Measurements from ENCODE around the gene CFAP61. TPM values are rescaled to one million over a fixed set of nuclear protein-coding genes. Genes with fewer than 3 reads are reported as not detected.

The CFAP61 gene
- polyA plus RNA-seq, 1 experiment, result not detected

- ChIA-PET CTCF (no interaction called here), POLR2A (no interaction called here)
- no peak for TF ChIP-seq CTCF (IDR thresholded peaks at IDR 0.05; ENCODE audit: low read depth, low read length)
- Histone ChIP-seq H3K9me3 (ENCODE audit: control insufficient read depth, insufficient read depth, low read length) (no peaks in the 10 kb centered on the region), H3K4me3 (ENCODE audit: low read depth, low read length) (no peak overlapping the region), H3K27me3 (ENCODE audit: control insufficient read depth, insufficient read depth, low read length) (peaks cover 5% of the 10 kb centered on the region), H3K27ac (ENCODE audit: low read depth, low read length) (no peak overlapping the region)
- no peak for DNase-seq (ENCODE audit: low read depth, low spot score)
Measured at GRCh38 chr20:20231528-20232298, 179.4 kb downstream of the CFAP61 start.

GRCh38 chr20:20233041-20233514, 180.7 kb downstream of the CFAP61 start:
- POLR2A ChIA-PET, result no interaction called here
- Histone ChIP-seq H3K9me3 (ENCODE audit: control insufficient read depth, insufficient read depth, low read length) (no peaks in the 10 kb centered on the region), H3K27me3 (ENCODE audit: control insufficient read depth, insufficient read depth, low read length) (peaks cover 5% of the 10 kb centered on the region), H3K4me3 (ENCODE audit: low read depth, low read length) (no peak overlapping the region), H3K27ac (ENCODE audit: low read depth, low read length) (no peak overlapping the region)
- no peak for TF ChIP-seq CTCF (IDR thresholded peaks at IDR 0.05; ENCODE audit: low read depth, low read length)
- DNase-seq (ENCODE audit: low read depth, low spot score), result no peak
- CTCF ChIA-PET, result no interaction called here

- TF ChIP-seq CTCF (IDR thresholded peaks at IDR 0.05; ENCODE audit: low read depth, low read length), result no peak
- CTCF ChIA-PET, result interaction anchor here (1.0 to 4.3 kb wide), 5 partner anchors 13 to 152 kb away, joined by 3 to 40 read pairs (median 4); no protein-coding TSS in a partner anchor
- DNase-seq (ENCODE audit: low read depth, low spot score), result no peak
- Histone ChIP-seq H3K27me3 (ENCODE audit: control insufficient read depth, insufficient read depth, low read length) (peaks cover 8% of the 10 kb centered on the region), H3K4me3 (ENCODE audit: low read depth, low read length) (no peak overlapping the region), H3K9me3 (ENCODE audit: control insufficient read depth, insufficient read depth, low read length) (no peaks in the 10 kb centered on the region), H3K27ac (ENCODE audit: low read depth, low read length) (no peak overlapping the region)
- POLR2A ChIA-PET, result no interaction called here
Measured at GRCh38 chr20:20235681-20236080, 183.3 kb downstream of the CFAP61 start.

- ChIA-PET POLR2A (no interaction called here), CTCF (interaction anchor here (0.6 to 4.3 kb wide), 37 partner anchors 9 to 615 kb away, joined by 3 to 40 read pairs (median 3); no protein-coding TSS in a partner anchor)
- H3K27me3 ChIP-seq (ENCODE audit: control insufficient read depth, insufficient read depth, low read length), result peaks cover 8% of the 10 kb centered on the region
- peak; percentile 81 for TF ChIP-seq CTCF (IDR thresholded peaks at IDR 0.05; ENCODE audit: low read depth, low read length)
- H3K4me3 ChIP-seq (ENCODE audit: low read depth, low read length), result no peak overlapping the region
- H3K27ac ChIP-seq (ENCODE audit: low read depth, low read length), result no peak overlapping the region
- H3K9me3 ChIP-seq (ENCODE audit: control insufficient read depth, insufficient read depth, low read length), result no peaks in the 10 kb centered on the region
- DNase-seq (ENCODE audit: low read depth, low spot score), result peak; percentile 3
Measured at GRCh38 chr20:20237093-20237959, 185.0 kb downstream of the CFAP61 start.

Measured in AG04450 (cell line).